Transverse colon (tissue), 4 donors: Measurements from ENCODE around the gene WDR12. TPM values are rescaled to one million over a fixed set of nuclear protein-coding genes. Genes with fewer than 3 reads are reported as not detected.

Experiments
- DNase-seq: peaks from one replicate; pipeline ENCODE4 v3.0.0-alpha.2; 2019
- H3K27ac ChIP-seq, 4 donors: fragments of 200-600 bp; sonication (generic); 2 replicates each; pipeline ENCODE4 v1.5.1; 2016 to 2018; ENCODE audit warnings: inconsistent platforms in 4 of 4
- H3K27me3 ChIP-seq: fragments of 200-600 bp; sonication (generic); 2 replicates; pipeline ENCODE4 v1.5.1; 2017; ENCODE audit warnings: inconsistent platforms
- H3K36me3 ChIP-seq, 4 donors: fragments of 200-600 bp; sonication (generic); 2 replicates each; pipeline ENCODE4 v1.5.1; 2017 to 2019; ENCODE audit warnings: inconsistent platforms in 4 of 4
- H3K4me1 ChIP-seq, 4 donors: fragments of 200-600 bp; sonication (generic); 2 replicates each; pipeline ENCODE4 v1.5.1; 2017 to 2020; ENCODE audit warnings: inconsistent platforms in 4 of 4
- H3K4me3 ChIP-seq, 4 donors: fragments of 200-600 bp; sonication (generic); 1 replicate in 1 of 4; 2 replicates in 3 of 4; pipeline versions ENCODE4 v1.5.1 to v1.6.1; 2017 to 2019; ENCODE audit warnings: inconsistent platforms in 4 of 4
- H3K9me3 ChIP-seq, 2 donors: fragments of 200-600 bp; sonication (generic); 2 replicates each; pipeline ENCODE4 v1.5.1; 2017 to 2019; ENCODE audit warnings: inconsistent platforms in 2 of 2
- EP300 ChIP-seq: sonication (generic); formaldehyde crosslinking; IDR thresholded peaks from one replicate; pipeline ENCODE4 v1.6.1; 2017; ENCODE audit warnings: antibody characterized with exemption, low read depth
- POLR2A ChIP-seq: fragments of 450-650 bp; IDR thresholded peaks from one replicate; pipeline ENCODE4 v1.6.1; 2016; ENCODE audit warnings: antibody characterized with exemption, mild to moderate bottlenecking, moderate library complexity
- POLR2AphosphoS5 ChIP-seq, 3 donors: sonication (generic); formaldehyde crosslinking; IDR thresholded peaks; one replicate each; pipeline ENCODE4 v1.6.1; 2016; ENCODE audit warnings: antibody characterized with exemption in 3 of 3
- WGBS, 2 donors: methylation state at CpG; one replicate each; pipeline ENCODE4 v1.1.5; 2018; ENCODE audit warnings: low coverage in 1 of 2; 5-methylcytosine and 5-hydroxymethylcytosine counted together
- in situ Hi-C, 4 donors: fragments of 200-750 bp; cut with MboI; loops; one replicate each; pipeline versions ENCODE4 v1.15.0 to v1.15.1; 2017; ENCODE audit warnings: low sequenced_read_pairs in 3 of 4, low pct_ligation_motif_present in 1 of 4, low pct_unique_long_range_greater_than_20kb in 1 of 4
- intact Hi-C: fragments of 100-400 bp; cut with DNase I; formaldehyde crosslinking; loops from one replicate; pipeline ENCODE4 v1.15.1; 2023; ENCODE audit warnings: low total_unique reads
- total RNA-seq, 4 donors: library from RNA; depleted of rRNA; stranded (reverse); fragments of >200 nt; gene quantifications; one replicate each; pipeline ENCODE4 v1.1.0, GENCODE V29; 2016
- TF ChIP-seq, protein P1 (sequence below), 5 experiments: fragments of 200-600 bp in 3 of 5; fragments of 450-650 bp in 2 of 5; sonication (generic) in 3 of 5; IDR thresholded peaks; 1 replicate in 2 of 5; 2 replicates in 3 of 5; pipeline ENCODE4 v1.5.1; 2016 to 2017; ENCODE audit warnings: antibody characterized with exemption in 5 of 5, inconsistent platforms in 3 of 5, mild to moderate bottlenecking in 2 of 5, moderate library complexity in 1 of 5

Gene WDR12
- total RNA-seq, 4 donors from 2014 or later, result 2.2 to 46.0 (median 15.6) TPM

DNA sequence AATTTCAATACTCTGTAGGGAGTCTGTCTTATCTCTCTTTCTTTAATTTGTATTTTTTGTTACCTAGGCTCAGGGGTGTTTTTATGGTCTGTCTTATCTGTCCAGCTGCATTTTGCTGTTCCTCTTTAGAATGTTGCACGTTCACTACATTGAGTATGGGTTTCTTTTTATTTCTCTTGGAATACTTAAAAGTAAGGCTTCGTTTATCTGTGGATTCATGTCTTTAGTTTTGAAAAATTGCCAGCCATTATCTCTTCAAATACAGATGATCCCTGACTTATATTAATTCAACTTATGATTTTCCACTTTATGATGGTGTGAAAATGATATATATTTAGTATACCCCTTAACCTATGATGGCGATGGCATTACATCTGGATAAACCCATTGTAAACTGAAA, 27.5 kb upstream of the WDR12 start:
- Histone ChIP-seq H3K4me3 (no peak overlapping the region), H3K9me3 (no peaks in the 10 kb centered on the region), H3K27ac (no peak overlapping the region), H3K36me3 (peaks cover 0 to 9% (median 0%) of the 10 kb centered on the region in 4 donors), H3K27me3 (no peaks in the 10 kb centered on the region), H3K4me1 (no peaks in the 10 kb centered on the region)
- DNase-seq, result no peak
- TF ChIP-seq POLR2A, result no peak
- TF ChIP-seq POLR2AphosphoS5 (IDR thresholded peaks at IDR 0.05), result no peak
- no peak for TF ChIP-seq EP300
- TF ChIP-seq, protein P1, sequence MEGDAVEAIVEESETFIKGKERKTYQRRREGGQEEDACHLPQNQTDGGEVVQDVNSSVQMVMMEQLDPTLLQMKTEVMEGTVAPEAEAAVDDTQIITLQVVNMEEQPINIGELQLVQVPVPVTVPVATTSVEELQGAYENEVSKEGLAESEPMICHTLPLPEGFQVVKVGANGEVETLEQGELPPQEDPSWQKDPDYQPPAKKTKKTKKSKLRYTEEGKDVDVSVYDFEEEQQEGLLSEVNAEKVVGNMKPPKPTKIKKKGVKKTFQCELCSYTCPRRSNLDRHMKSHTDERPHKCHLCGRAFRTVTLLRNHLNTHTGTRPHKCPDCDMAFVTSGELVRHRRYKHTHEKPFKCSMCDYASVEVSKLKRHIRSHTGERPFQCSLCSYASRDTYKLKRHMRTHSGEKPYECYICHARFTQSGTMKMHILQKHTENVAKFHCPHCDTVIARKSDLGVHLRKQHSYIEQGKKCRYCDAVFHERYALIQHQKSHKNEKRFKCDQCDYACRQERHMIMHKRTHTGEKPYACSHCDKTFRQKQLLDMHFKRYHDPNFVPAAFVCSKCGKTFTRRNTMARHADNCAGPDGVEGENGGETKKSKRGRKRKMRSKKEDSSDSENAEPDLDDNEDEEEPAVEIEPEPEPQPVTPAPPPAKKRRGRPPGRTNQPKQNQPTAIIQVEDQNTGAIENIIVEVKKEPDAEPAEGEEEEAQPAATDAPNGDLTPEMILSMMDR (IDR thresholded peaks at IDR 0.05), result no peak
- intact Hi-C loops, result no loop called here
- WGBS, 2 donors, result 97 to 100% methylated on average over 3 of the region's 3 CpGs
- in situ Hi-C loops, result no loop called here

DNA sequence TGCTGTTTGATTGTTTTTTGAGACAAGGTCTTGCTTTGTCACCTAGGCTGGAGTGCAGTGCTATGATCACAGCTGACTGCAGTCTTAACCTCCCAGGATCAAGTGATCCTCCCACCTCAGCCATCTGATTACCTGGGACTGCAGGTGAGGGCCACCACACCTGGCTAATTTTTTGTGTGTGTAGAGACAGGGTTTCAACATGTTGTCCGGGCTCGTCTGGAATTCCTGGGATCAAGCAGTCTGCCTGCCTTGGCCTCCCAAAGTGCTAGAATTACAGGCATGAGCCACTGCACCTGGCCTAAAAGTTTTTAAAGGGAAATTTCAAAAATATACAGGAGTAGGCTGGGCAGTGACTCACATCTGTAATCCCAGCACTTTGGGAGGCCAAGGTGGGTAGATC, 23.0 kb upstream of the WDR12 start:
- no peak overlapping the region for H3K27ac ChIP-seq
- H3K4me1 ChIP-seq, result no peaks in the 10 kb centered on the region
- TF ChIP-seq POLR2A (no peak), POLR2AphosphoS5 (IDR thresholded peaks at IDR 0.05) (no peak), EP300 (no peak)
- TF ChIP-seq, protein P1 (IDR thresholded peaks at IDR 0.05), result no peak
- intact Hi-C loops (no loop called here), in situ Hi-C loops (no loop called here)
- H3K27me3 ChIP-seq, result no peaks in the 10 kb centered on the region
- H3K4me3 ChIP-seq, result no peak overlapping the region
- no peak for DNase-seq
- 97% methylated on average over 2 of the region's 2 CpGs; no CpG with 5 or more reads in 1 of the 2 donors for WGBS, 2 donors
- no peaks in the 10 kb centered on the region for H3K9me3 ChIP-seq
- no peaks in the 10 kb centered on the region for H3K36me3 ChIP-seq

DNA sequence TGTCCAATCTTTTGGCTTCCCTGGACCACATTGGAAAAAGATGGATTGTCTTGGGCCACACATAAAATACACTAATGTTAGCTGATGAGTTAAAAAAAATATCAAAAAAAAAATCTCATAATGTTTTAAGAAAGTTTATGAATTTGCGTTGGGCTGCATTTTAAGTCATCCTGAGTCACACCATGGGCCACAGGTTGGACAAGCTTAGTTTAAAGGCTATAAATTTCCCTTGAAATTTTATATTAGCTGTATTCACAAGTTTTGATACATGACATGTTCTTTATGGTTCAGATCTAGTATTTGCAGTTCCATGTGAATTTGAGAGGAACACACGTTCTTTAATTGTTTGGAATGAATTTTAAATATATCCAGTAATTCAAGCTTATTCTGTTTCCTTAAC, 22.5 kb upstream of the WDR12 start:
- in situ Hi-C loops (no loop called here), intact Hi-C loops (no loop called here)
- Histone ChIP-seq H3K4me1 (no peaks in the 10 kb centered on the region), H3K9me3 (no peaks in the 10 kb centered on the region), H3K27ac (no peak overlapping the region), H3K4me3 (no peak overlapping the region), H3K27me3 (no peaks in the 10 kb centered on the region), H3K36me3 (no peaks in the 10 kb centered on the region)
- TF ChIP-seq POLR2A (no peak), POLR2AphosphoS5 (IDR thresholded peaks at IDR 0.05) (no peak), EP300 (no peak)
- TF ChIP-seq, protein P1 (IDR thresholded peaks at IDR 0.05), result no peak
- 89 to 97% methylated on average over 1 to 2 of the region's 2 CpGs for WGBS, 2 donors
- no peak for DNase-seq

DNA sequence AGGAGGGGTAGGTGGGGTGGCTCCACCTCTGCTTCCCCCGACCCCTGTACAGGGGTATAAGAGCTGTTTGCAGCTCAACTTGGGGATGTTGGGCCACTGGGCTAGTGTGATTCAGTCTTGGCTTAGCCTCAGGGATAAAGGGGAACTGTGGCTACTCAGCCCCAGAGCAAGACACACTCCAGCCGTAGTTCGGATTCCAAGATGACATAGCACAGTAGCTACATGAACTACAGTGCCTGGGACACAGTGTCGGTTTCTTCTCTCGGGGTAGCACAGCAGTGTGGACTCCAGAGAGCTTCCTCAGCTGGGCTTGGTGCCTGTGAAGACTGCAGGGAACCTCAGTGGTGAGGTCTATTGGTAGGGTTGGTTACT, 21.7 kb upstream of the WDR12 start:
- H3K36me3 ChIP-seq, result peaks cover 0 to 2% (median 0%) of the 10 kb centered on the region in 4 donors
- no peak overlapping the region for H3K4me3 ChIP-seq
- TF ChIP-seq, protein P1 (IDR thresholded peaks at IDR 0.05), result no peak
- TF ChIP-seq POLR2AphosphoS5 (IDR thresholded peaks at IDR 0.05), result no peak
- no peak for TF ChIP-seq EP300
- no peak for TF ChIP-seq POLR2A
- WGBS, 2 donors, result 93% methylated on average over 5 of the region's 5 CpGs; no CpG with 5 or more reads in 1 of the 2 donors
- intact Hi-C loops, result no loop called here
- H3K4me1 ChIP-seq, result no peaks in the 10 kb centered on the region
- no peak for DNase-seq
- H3K27me3 ChIP-seq, result no peaks in the 10 kb centered on the region
- no peaks in the 10 kb centered on the region for H3K9me3 ChIP-seq
- no peak overlapping the region for H3K27ac ChIP-seq
- in situ Hi-C loops, result no loop called here
